Measurements from ENCODE around the gene WWC2. TPM values are rescaled to one million over a fixed set of nuclear protein-coding genes. Genes with fewer than 3 reads are reported as not detected.

Gene WWC2
- total RNA-seq, 4 donors from 2014 or later = 4.6 to 40.4 (median 9.5) TPM

- Histone ChIP-seq H3K36me3 (no peaks in the 10 kb centered on the region), H3K4me3 (no peak overlapping the region), H3K9me3 (no peaks in the 10 kb centered on the region), H3K4me1 (no peaks in the 10 kb centered on the region), H3K27me3 (no peaks in the 10 kb centered on the region), H3K27ac (no peak overlapping the region)
- no peak for TF ChIP-seq CTCF (IDR thresholded peaks at IDR 0.05)
- no peak for TF ChIP-seq POLR2A (IDR thresholded peaks at IDR 0.05)
- DNase-seq = no peak
These were observed 263.0 kb downstream of the WWC2 start for GRCh38 chr4:183362036-183362435.

DNA sequence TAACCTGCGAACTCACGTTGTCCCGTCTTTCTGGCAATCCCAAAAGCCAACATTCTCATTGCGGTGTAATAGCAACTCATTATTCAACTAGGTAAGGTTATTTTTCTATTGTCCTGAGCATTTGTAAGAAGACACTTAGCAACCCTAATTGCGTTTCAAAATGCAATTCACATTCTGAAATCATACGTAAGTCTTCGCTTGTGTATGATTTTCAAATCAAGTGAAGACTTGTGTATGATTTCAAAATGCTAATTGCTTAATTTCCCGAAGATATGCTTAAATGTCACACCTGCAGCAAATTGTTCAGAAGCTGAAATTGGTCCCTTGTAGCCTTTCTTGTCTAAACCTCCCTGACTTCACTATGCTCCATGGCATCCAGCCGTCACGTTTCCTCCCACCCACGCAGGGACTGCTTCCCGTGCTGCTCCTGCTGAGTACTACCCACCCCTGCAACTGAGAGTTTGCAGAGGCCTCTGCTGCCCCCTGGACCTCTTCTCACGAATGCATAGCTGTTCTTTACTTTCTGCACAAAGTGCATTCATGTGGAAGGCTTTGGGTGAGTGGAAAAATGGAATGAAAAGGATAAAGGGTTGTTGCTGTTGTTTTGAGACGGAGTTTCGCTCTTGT is 264.0 kb downstream of the WWC2 start:
- Histone ChIP-seq H3K9me3 (no peaks in the 10 kb centered on the region), H3K4me3 (no peak overlapping the region), H3K27ac (no peak overlapping the region), H3K4me1 (no peaks in the 10 kb centered on the region), H3K36me3 (no peaks in the 10 kb centered on the region), H3K27me3 (no peaks in the 10 kb centered on the region)
- no peak for TF ChIP-seq POLR2A (IDR thresholded peaks at IDR 0.05)
- no peak for TF ChIP-seq CTCF (IDR thresholded peaks at IDR 0.05)
- DNase-seq = no peak

DNA sequence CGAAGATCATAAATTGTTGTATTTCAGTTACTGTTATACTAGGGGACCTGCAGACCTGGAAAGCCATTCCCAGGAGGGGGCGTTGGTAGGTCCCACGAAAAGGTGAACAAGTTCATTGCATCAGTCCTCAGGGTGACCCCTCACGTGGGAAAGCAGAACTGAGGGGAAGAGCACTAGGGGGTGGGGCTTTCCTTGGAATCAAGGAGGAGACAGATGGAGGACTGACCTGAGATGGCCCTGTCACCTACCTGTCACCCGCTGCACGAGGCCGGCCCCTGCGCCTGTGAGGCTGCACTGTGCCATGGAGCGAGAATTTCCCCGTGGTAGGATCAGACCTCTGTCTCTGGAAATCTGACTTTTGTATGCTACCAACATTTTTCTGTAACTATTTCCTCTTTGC is 265.0 kb downstream of the WWC2 start:
- Histone ChIP-seq H3K36me3 (no peaks in the 10 kb centered on the region), H3K4me1 (no peaks in the 10 kb centered on the region), H3K9me3 (no peaks in the 10 kb centered on the region), H3K27me3 (no peaks in the 10 kb centered on the region), H3K4me3 (no peak overlapping the region), H3K27ac (no peak overlapping the region)
- no peak for TF ChIP-seq CTCF (IDR thresholded peaks at IDR 0.05)
- TF ChIP-seq POLR2A (IDR thresholded peaks at IDR 0.05) = no peak
- no peak for DNase-seq

- no peak for TF ChIP-seq POLR2A (IDR thresholded peaks at IDR 0.05)
- no peak for TF ChIP-seq CTCF (IDR thresholded peaks at IDR 0.05)
- Histone ChIP-seq H3K27me3 (no peaks in the 10 kb centered on the region), H3K4me3 (no peak overlapping the region), H3K4me1 (no peaks in the 10 kb centered on the region), H3K9me3 (no peaks in the 10 kb centered on the region), H3K36me3 (no peaks in the 10 kb centered on the region), H3K27ac (no peak overlapping the region)
- DNase-seq = no peak
These were observed 267.3 kb downstream of the WWC2 start for GRCh38 chr4:183366206-183366835.

GRCh38 chr4:183369073-183369472 is 270.0 kb downstream of the WWC2 start:
- no peak for DNase-seq
- TF ChIP-seq CTCF (IDR thresholded peaks at IDR 0.05) (no peak), POLR2A (IDR thresholded peaks at IDR 0.05) (no peak)
- Histone ChIP-seq H3K4me3 (no peak overlapping the region), H3K36me3 (no peaks in the 10 kb centered on the region), H3K9me3 (no peaks in the 10 kb centered on the region), H3K27me3 (no peaks in the 10 kb centered on the region), H3K27ac (no peak overlapping the region), H3K4me1 (no peaks in the 10 kb centered on the region)

Other genes with a start within 250 kb of the WWC2 start
- gene DCTD, start 181.9 kb upstream of the WWC2 start, total RNA-seq = 10 to 100 TPM; 21.7 to 42.1 (median 28.4) TPM
- gene CLDN22, start 221.0 kb downstream of the WWC2 start, total RNA-seq = not detected
- gene CLDN24, start 223.2 kb downstream of the WWC2 start, total RNA-seq = not detected

All from Peyer's patch (tissue), 4 donors.